Cortex of kidney (tissue), 1 donor: Measurements from ENCODE around the gene KSR1.
"Not testable (repeated sequence)": the region's sequence is repeated elsewhere in the genome, so short reads cannot be mapped to it uniquely, and the experiment has no call there.

Experiments used
- DNase-seq: peaks from one replicate; lab custom pipeline; 2025; lab: John Stamatoyannopoulos, UW

Gene KSR1

DNA sequence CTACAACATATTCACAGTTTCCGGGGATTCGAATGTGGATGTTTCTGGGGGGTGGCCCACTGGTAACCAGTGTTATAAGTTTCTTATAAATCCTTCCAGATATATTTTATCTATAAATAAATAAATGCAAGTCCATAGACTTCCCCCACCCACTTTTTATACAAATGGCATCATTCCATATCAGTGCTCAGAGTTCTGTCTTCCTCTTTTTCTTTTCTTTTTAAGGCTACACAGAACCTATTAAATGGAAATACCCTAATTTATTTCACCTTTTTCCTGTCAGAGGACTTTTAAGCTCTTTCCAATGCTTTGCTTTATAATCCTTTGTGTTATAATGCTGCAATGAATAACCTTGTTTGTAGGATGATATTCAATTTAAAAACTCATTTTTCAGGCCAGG is 178.5 kb downstream of the KSR1 start:
- DNase-seq = no peak

DNA sequence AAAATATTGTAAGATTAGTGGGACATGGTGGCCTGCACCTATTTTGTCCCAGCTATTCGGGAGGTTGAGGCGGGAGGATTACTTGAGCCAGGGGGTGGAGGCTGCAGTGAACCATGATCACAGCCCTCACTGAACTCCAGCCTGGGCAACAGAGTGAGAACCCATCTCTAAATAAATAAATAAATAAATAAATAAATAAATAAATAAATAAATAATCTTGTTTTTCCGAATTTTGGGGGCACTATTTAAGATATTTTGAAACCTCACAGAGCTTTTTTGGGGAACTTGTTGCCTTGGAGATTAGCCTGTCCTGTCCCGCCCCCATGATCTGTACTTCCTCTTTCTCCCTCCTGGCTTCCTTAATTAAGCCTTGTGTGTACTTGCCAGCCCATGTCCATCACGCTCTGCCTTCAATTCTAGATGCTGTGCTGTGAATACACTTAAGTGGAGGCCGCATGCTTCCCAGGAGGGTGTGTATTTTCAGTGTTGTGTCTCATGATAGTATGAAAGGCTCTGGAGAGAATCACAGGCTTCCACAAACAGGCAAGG is 179.1 kb downstream of the KSR1 start:
- DNase-seq = no peak

DNA sequence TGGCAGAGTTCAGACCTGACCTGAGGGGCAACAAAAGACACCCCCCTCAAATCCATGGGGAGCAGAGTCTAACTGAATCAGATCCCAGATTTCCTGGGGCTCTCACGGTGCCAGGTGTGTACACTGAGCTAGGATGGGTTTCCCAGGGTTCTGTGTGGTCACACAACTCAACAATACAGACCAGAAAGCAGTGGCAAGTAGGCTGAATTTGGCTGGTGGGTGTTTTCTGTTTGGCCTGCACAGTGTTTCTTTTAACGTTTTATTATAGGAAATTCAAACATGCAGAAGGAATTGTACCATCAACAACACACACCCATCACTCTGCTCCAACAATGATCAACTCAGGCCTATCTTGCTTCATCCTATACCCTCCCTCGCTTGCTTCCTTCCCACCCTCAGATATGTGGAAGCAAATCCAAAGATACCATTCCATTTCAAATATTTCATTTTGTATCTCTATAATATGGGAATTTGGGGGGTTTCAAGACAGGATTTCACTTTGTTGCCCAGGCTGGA is 179.8 kb downstream of the KSR1 start:
- not testable (repeated sequence) for DNase-seq

DNA sequence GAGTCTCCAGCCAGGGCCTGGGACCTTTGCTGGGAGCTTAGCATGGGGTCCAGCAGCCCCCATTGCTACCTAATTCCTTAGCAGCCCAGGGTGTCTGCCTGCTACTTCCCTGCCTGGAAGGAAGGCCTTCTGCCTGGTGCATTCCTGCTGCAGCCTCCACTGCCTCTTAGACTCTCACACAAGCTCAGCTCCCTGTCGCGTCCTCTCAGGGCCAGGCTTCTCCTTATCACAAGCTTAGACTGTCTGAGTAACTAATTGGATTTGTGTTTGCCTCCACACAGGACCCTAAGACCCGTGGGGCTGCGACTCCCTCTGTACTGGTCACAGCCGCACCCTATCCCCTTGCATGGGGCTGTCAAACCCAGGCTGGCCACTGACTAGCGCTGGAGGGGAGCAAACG is 181.6 kb downstream of the KSR1 start:
- DNase-seq = not testable (repeated sequence)

DNA sequence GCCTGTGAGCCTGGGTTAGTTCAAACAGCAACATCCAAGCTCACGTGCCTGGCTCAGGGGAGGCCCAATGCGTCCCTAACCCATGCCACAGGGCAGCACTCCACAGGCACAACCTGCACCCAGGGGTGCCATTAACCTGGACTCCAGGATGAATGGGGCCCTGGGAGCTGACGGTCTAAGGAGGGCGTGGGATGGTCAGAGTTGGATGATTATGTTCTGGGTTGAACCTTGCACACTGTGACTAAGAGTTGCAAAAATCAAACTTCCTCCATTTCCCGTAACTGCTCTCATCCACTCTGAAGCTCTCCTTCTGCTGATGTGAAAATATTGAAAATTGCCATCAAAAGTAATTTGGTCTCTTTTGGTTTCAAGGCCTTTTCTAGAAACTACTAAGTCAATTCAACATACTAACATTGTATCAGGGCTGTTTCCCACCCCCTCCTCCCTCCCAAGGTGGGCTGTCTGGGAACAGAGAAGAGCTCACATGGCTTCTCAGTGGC is 182.2 kb downstream of the KSR1 start:
- not testable (repeated sequence) for DNase-seq

DNA sequence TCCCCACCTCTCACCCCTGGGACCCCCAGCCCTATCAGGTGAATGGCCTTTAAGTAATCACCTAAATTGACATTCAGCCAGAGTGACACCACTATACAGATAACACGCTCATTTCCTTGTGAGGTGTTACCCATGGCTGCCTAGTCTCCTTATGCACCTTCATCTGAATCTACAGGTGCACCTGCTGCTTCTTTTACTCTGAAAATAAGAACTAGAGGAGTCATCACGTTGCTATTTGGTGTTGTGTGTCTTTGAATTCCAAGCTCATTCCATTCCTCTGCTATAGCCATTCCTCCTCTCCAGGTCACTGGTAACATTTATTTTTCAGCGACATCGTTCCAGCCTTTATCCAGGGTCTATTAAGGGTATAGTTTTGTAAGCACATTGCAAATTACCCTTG is 184.5 kb downstream of the KSR1 start:
- DNase-seq = no peak

DNA sequence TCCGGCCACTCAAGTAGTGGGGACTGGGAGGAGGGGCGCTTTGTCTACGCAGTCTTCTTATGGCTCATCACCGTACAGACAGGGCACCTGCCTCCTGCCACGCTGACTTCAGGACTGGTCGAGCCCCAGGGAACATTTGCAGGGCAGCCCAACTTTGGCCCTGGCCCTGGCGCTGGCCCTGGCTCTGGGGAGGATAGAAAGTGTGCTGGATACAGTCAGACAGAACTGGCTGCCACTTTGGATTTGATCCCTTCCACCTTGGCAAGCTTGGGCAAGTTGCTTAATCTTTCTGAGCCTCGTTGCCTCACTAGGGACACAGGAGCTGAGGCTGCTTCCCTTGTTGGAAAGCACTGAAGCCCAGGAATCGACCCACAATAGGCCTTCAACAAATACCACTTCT is 188.3 kb downstream of the KSR1 start:
- no peak for DNase-seq

DNA sequence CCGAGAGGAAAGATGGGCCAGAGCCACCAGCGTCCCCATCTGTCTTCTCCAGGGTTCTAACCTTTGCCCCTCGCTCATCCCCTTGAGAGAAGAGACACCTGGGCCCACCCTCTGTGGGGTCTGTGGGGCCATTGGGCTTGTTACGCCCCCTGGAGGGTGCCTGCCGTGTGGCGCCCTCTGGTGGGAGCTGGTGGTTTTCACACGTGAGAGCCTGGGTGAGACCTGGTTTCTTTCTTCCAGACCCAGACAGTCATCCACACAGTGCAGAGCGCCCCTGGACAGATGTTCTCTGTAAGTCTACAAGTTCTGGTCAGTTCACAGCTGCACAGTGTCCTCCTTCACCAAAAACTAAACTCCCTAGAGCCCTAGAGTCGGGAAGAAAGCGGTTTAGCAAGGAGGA is 189.4 kb downstream of the KSR1 start:
- not testable (repeated sequence) for DNase-seq

DNA sequence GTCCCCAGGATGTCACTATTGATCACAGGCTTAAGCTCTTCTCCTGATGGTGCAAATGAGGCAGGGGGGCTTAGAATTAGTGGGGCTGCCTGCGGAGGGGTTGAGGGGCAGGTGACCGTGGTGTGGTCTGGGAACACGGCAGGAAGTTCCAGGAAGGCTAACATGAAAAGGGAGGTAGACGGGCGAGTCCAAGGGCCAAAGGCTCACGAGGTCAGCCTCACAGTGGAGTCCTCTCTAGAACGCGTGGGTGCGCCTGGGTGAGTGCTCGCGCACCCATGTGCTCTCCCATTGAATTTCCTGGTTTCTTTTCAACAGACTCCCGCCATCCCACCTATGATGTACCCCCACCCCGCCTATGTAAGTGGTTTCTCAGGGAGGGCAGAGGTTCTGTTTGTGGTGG is 190.0 kb downstream of the KSR1 start:
- DNase-seq = no peak

DNA sequence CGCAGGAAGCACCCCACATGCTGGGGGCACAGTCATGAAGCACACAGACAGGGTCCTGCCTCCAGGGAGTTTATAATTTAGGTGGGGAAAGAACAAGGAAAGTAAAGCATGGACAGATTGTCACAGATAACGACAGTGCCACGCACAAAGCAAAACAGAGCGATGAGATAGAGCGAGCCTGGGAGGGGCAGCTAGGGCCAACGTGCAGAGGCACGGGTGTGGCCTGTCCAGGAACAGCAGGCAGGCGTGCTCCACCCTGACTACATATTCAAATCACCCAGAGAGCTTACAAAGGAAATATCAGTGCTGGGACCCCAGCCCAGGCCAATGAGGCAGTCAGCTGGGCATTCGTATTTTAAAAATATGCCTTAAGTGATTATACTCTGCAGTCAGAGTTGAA is 191.5 kb downstream of the KSR1 start:
- DNase-seq = no peak

DNA sequence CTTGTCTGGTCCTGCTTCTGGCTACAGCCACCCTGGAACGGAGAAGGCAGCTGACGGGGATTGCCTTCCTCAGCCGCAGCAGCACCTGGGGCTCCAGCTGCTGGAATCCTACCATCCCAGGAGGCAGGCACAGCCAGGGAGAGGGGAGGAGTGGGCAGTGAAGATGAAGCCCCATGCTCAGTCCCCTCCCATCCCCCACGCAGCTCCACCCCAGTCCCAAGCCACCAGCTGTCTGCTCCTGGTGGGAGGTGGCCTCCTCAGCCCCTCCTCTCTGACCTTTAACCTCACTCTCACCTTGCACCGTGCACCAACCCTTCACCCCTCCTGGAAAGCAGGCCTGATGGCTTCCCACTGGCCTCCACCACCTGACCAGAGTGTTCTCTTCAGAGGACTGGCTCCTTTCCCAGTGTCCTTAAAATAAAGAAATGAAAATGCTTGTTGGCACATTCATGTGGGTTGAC is 192.9 kb downstream of the KSR1 start:
- not testable (repeated sequence) for DNase-seq

DNA sequence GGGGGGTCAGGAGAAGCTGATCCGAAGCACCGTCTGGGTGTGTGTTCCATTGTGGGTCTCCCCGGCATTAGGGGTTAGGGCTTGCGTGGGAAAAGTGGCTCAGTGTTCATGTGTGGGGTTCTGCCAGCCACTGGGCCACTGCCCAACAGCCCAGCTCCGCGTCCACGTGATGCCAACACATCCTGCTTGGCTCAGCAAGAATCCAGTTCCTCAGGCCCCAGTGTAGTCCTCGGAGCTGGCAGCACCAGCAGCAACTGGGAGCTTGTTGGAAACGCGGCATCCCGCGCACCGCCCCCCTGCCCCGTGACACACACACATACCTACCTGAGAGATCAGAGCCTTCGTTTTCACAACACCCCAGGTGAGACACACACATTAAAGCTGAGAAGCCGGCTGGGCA is 193.7 kb downstream of the KSR1 start:
- no peak for DNase-seq

DNA sequence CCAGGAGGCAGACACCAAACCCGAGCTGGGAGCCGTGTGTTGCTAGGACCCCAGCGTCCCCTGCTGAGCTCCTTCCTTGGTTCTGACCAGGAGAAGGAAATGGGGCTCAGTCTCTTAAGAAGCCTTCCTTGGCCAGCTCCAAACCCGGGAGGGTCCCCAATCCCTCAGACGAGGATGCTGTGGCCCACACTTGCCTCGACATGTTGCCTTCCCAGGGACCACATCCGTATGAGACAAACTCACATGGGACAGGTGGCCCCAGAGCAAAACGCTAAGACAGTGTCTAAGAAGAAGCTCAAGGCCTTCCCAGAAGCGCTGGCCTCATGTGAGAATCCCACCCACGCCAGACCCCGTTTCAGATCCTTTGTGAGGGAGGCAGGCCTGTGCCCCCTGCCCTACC is 194.6 kb downstream of the KSR1 start:
- DNase-seq = no peak

DNA sequence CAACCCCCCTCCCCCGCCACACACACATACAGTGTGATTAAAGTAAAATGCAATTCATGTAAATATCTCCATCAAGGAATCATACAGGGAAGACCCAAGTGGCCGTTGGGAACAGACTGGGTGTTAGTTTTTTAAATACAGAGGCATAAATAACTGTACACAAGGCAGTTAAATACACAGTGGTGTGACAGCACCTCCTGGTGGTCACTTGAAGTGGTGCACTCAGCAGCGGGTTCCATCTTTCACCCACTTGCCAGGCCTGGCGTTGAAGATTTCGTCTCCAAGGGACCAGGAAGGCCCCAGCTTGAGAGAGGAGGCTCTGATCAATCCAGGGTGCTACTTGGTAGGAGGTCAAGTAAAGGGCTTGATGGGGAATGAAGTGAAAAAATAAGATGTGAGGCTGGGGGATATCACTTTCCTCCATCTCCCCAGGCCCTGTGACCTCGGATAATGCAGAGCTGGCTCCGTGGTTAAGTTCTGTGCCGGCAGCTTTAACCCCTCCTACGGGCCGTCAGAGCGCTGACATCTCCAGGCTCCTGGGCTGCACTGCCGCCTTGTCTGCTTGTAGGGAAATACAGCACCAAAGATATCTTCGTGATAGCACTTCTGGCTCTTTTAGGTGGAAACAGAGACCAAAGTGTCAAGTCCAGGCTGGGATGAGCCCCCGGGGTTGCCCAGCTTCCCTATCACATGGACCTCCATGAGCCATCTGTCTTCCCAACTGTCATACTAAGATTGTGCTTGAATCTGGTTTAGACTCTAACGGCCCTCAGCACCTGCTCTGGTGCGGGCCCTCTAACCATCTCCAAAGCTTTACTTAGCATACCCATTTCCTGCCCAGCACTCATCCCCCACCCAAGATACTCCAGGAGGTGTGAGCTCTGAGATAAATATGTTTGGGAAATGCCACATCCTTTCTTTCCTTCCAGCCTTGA is 195.4 kb downstream of the KSR1 start:
- no peak for DNase-seq

DNA sequence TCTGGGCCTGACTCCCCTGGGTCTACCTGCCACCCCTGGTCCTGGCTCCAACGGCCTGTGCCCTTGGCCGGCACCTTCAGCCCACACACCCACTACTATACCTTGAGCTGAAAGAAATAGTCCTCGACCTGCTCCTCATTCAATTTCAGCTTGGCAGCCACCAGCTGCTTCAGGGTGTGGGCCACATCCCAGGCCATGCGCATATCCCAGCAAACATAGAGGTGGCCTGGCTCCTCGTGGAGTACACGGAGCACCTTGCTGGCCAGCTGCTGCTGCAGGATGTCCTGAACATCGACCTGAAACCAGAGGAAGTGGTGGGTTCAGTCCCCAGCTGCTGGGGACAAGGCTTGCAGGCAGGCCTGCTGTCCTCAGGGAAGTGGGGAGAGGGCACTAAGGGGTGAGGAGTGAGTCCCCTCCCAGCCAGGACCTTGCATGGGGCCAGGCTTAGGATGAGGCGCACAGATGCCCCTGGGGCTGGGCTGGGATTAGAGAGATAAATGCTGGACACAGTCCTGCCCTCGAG is 197.3 kb downstream of the KSR1 start:
- DNase-seq = not testable (repeated sequence)

DNA sequence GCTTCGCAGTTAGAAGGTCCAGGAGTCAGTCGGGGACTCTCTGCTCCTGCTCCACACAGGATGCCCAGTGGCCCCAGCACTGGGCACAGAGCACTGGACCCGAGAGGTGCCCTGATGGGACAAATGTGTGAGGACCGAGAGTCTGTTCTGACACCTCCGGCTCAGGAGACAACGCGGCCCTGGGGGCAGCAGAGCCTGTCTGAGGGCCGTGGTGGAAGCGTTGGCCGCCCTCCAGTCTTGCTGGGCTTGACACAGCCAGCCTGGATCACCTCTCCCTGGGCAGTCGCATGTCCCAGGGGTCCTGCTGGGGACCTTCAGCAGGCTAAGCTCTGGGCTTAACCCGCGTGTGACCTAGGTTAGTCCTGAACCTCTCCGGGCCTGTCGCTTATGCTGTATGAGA is 197.9 kb downstream of the KSR1 start:
- no peak for DNase-seq

DNA sequence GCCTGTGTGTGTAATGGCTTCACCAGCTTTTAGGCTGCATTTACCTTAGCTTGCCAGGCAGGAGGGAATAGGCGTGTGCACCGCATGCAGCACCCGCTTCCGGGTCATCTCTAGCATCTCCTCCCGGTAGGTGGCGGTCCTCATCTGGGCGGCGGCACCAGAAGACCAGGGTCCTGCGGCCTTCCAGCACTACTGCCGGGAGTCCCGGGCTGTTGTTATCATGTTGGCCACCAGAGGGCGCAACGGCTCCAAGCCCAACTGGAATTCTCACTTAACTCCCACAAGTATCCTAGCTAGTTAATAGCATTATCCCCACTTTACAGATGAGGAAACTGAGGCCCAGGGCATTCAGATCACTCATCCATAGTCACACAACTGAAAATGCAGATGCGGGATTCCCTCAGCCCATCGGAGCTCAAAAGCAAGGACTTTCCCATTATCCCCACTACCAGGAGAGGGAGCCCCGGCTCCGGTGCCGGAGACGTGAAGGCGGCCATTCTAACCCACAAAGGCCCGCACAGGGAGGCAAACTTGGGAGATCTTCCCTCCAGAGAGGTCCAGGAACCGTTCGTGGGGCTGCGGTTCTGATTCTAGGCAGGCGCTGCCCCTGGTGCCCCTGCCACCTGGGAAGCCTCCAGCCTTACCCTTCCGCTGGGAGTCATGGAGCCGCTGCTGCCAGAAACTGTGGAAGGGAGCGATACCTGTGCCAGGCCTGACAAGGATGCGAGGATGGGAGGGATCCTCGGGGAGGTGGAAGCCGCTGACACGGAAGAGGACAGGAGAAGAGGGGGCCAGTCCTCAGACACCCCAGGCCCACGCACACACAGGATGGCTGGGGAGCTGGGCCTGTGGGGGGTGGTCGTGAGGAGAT is 198.6 kb downstream of the KSR1 start:
- no peak for DNase-seq

DNA sequence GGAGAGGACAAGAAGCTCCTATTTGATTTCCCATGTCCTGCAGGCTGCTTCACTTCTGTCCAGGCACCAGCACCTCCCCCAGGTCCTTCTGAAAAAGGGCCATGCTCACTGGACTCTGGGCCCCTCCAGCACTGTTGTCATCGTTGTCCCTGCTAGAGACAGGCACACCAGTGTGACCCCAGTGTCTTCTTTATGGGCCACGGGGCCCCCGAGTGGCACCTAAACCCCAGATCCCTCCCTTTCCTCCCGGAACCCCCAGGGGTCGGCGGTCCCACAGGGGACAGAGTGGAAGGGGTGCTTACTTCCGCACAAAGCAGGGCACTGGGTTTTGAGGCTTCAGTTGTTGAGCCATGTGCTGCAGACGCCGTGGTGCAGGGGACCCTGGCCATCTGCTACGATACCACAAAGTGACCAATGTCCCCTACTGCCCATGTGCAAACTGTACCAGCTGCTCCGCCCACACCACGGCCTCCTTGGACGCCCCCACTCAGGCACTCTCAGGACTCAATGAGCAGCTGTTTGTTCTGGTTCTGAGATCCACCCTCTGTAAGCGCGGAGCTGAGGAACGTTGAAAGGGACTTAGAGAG is 199.4 kb downstream of the KSR1 start:
- not testable (repeated sequence) for DNase-seq

DNA sequence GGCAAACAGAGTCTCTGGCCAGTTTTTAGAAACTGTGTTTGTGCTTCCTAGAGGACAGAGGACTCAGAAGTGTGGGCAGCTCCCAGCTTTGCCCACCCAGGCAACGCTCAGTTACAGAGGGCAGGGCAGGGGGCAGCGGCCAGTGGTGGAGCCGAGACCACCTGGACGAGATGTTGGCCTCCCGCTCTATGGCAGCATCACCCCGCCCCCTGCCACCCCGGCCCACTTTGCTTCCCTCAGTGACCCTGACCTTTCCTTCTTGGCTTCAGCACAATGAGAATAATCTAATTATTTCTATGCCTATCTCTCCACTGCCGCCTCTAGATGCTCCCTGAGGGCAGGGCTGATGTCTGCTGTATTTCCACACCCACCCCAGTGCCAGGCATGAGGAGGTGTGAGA is 200.4 kb downstream of the KSR1 start:
- DNase-seq = not testable (repeated sequence)

DNA sequence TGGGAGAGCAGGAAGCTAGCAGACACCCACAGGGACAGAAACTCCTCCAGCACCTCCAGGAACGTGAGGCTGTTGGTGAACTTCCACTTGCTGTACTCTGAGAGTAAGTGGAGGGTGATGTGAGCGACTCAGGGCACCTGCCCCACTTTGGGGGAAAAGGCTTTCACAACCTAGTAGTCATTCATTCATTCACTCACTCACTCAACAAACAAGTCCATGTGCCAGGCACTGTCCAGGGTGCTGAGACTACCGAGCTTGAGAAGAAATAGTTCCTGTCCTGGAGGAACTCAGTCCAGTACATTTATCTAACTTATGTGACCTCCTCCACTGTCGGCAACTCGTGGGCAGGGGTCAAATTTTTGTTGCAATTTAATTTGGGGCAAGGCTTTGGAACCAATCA is 201.4 kb downstream of the KSR1 start:
- DNase-seq = no peak

DNA sequence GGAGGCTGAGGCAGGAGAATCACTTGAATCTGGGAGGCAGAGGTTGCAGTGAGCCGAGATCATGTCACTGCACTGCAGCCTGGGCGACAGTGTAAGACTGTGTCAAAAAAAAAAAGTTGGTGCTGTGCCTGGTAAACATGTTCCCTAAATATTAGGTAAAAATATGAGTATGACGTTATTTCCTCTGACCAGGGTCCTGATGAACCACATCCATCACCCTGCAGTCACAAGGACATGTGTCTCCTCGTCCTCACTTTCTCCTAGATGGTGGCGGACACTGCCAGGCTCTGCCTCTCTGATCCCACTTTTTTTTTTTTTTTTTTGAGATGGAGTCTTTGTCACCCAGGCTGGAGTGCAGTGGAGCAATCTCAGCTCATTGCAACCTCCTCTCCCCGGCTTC is 203.4 kb downstream of the KSR1 start:
- DNase-seq = no peak
